Endothelial cell of hepatic sinusoid (primary cell): ENCODE data around the gene SNUPN.

Source experiments
- in situ Hi-C: cut with HindIII; loops from 2 replicates; pipeline ENCODE4 v1.10.0; 2017; ENCODE audit warnings: low sequenced_read_pairs

Gene SNUPN

DNA sequence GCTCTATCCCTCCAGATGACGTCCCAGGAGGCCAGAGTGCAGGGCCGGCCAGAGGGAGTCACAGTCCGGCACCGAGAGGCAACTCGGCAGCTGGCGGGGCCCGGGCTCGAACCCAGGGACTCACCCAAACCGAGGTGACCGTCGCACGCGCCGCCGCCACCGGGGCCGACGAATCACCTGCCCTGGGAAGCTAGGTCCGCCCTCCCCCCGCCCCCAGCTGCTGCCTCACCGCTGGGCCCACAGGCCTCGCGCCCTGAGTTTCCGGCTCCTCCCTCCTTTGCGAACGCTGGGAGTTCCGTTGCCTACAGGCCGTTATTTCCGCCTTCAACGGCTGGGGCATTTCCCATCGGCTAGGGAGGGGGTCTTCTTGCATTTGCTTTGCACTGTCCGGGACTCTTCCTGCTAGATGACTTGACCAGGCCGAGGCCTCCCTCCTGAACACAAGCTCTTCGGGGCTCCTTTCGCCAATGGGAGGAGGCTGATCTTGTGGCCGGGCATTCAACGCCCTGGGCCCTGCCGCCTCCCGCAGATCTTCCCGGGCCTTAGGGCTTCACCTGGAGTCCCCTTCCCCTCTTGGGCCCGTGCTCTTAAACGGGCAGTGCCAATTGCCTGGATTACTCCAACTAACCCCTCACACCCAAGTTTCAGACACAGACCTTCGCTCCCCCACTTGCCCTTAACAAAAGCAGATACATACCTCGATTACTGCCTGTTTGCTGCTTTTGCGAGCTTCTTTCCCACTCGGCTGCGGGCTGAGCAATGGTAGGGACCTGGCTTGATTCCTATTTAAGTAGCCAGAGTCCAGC, at the start of gene SNUPN:
Gene SNUPN (minus strand): TSS at position 184 of the 806 bp plus-strand sequence. CDS start 4,674 bp downstream, outside the sequence.
- in situ Hi-C loops = loop anchor here (25.0 kb wide), 1 partner anchor 163 kb away; the partner anchor contains the start of gene SIN3A

DNA sequence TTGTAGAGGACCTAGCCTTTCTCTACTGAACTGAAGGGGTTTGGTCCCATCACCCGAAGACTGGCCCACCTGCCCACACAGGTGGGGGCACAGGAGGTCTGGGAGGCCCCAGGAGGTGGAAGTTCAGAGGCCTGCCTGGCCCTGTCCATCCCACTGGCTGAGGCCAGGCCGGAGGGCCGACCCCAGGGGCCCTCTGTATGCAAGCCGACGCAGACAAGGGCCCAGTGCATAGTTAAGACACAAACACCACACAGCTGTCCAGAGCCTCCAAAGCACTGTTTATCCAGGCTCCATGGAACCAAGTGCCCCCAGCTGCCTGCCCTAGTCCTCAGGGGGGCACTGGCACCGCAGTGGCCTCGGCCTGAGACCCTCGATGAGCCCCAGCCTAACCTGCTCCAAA, 48.8 kb upstream of the SNUPN start:
- in situ Hi-C loops = no loop called here

DNA sequence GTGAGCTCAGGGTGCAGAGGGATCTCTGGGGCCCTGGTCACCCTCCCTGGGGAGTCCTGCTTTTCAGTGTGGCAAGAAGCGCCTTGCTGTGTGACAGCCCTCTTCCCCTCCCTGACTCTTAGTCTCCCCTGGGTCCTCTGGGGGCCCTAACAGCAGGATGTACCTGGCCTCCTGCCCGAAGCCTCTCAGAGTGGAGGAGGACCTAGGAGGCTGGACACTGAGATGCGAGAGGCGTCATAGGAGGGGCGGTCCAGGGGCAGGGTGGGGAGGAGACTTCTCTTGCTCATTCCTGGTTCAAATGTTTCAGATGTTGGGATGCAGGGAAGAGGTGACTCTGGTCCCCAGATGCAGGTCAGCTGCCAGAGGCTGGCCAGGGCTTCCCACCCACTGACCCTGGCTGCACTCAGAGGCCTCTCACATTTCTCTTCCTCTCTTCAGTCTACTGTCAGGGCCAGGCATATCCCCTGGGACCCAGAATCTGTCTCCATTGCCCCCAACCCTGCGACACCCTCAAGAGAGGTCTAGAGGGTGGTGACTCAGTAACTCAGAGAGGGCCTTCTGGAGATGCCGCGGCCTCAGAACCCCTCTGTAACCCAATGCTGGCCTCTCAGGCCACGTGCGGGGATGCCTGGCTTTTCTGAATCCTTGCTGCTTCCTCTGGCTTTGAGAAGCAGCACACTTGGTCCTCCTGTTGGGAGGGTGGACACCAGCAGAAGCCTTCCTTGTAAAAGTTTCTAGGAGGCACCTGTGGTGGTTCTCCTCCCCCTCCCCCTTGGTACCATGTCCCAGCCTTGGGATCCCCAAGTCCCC, 48.1 kb upstream of the SNUPN start:
- in situ Hi-C loops = no loop called here

DNA sequence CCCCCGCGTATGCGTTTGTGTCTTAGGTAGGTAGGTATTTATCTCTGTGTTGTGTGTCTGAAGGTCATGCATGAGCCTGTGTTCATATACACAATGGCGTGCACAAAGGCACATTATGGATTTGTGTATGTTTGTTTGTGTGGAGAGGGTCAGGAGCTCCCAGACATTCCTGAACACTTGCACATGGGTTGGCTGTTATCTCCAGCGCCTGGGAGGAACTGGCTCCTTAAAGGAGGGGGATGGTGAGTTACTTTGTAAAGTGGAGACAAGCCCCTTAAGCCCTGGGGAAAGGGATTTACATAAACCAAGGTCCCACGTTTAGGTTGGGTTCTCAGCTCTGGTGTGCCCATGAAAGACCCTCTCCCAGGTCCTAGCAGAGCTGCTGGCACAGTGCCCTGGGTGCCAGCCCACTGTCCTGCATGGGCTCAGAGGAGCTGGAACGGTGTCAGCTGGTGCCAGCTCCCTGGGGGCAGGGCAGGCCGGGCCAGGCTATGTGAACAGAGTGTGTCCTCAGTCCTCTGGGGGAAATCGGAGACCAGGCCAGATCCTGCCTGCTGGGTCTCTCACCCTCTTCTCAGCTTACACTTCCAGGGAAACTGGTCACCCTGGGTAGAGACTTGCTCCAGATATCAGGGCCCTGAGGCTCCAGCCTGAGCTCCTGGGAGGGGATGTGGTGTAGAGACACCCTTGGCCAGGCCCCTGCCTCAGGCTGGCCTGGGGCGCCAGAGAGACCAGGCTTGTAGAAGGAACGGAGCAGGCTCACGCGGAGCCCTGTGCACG, 47.3 kb upstream of the SNUPN start:
- in situ Hi-C loops = no loop called here

DNA sequence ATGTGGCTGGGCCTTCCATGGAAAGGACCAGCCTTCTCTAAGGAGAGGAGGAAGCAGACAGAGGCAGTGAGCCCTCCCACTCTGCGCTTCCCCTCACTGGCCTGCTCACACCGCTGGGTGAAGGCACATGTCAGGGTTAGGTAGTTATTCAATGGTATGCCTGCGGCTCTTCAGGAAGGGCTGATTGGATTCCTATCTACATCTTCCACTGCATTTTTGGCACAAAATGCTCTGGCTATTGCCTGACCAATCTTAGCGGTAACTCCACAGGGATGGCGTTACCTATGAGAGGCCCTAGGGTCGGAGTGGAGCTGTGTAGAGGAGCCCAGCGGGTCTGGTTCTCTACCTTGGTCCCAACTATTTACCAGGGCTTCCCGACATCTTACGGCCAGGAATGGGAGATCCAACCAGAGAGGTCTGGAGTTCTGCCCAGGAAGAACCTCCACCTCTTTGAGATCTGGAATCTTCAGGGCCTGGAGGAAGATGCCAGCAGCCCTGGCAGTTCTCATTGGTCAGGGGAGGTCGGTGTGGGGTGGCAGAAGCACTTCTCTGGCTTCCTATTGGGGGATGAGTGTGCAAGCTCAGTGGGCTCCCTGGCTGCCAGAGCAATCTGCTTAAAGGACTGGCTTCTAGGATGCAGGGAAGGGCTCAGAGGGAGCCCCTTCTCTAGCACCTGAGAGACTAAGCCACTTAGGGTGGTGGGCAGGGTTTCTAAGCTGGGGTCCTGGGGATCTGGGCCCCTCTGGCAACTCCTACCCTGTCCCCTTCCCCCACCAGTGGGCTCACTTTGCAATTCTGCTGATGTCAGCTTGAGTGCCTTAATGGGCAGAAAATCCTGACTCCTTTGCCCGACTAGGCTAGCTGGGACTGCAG, 46.4 kb upstream of the SNUPN start:
- in situ Hi-C loops = no loop called here

DNA sequence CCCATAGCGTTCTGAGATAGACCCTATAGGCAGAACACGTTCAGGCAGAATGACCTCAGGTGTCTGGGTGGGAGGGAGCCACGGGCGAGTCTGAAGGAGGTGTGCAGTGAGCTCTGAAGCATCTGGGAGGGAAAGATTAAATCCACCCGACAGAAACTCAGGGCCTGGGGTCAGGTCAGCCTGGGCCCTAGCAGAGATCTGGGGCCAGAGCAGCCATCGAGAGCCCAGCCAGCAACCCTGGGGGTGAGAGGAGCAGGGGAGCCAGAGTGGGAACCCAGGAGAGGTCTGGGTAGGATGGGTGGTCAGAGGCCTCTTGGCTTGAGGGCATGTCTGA, 44.3 kb upstream of the SNUPN start:
- in situ Hi-C loops = no loop called here

DNA sequence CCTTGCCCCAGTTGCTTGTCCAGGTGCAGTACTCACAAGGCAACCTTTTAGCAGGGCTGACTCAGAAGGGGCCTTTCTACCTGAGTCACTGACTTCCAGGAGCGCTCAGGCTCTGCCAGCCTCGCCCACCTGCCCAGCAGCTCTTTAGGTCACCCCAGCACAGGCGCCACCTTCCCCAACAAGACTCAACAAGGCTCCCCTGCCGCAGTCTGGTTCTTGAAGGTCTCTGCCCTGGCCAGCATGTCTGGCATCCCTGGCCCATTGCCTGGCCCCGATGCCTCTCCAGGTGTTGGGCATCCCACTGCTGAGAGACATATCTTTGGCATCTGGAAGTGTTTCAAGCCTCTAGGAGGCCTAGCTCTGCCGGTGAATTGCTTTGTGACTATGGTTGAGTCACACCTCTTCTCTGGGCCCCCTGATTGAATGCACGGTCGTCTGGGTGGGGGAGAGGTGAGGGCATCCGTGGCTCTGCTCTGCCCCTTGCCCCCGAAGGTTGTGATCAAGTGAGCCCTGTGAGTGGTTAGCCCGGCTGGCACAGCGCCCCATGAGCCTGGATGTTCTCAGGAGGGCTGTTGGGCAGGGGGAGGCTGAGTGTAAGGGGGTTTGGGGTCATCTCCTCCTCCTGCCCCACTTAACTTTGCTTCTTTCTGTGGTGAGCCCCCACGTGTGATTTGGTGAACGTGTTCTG, 43.8 kb upstream of the SNUPN start:
- in situ Hi-C loops = no loop called here

DNA sequence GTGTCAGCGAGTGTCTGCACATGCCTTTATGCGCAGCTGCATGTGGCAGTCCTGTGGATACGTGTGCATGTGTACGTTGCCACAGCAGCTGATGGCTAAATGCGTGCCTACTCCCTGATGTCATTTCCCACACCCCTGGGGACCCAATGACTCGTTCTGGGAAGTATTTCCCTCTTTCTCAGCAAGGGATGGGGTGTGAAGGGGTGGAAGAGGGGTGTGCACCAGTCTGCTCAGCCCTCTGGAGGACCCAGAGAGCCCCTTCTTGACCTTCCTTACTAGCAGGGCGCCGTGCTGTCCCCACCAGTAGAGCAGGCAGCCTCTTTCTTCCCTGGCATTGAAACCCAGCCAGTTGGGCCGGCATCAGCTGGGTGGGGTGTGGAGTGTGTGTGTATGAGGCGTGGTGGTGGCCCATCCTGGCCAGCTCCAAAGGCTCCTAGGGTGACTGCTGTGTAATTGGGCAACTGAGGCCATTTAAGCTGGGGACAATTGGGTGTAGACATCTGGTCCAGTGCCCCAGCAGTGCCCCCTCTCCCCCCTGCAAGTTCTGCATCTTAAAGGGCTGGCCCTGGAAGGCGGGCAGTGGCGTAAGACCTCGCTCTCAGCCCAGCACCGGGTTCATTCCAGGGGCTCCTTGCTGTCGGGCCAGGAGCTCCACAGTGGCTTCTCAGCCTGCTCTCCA, 41.4 kb upstream of the SNUPN start:
- in situ Hi-C loops = no loop called here

DNA sequence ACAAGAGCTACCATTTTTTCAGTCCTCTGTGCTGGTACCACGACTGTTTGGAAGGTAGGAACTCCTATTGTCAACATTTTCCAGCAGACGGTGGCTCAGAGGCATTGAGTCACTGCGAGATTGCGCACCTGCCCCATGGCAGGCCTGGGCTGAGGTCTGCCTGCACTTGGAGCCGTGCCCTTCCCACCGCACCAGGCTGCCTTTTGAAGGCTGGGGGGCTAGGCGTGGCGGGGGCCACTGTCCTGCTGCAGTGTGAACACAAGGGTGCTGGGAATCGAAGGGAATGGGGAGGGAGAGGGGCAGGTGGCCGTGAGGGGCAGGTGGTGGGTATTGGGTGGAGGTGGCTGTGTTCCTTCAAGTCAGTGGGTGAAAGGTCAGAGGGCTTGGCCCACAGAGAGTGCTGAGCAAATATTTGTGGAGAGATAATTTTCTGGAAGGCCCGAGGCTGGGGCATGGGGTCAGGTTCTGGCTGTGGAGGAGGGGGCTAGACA, 38.5 kb upstream of the SNUPN start:
- in situ Hi-C loops = no loop called here

DNA sequence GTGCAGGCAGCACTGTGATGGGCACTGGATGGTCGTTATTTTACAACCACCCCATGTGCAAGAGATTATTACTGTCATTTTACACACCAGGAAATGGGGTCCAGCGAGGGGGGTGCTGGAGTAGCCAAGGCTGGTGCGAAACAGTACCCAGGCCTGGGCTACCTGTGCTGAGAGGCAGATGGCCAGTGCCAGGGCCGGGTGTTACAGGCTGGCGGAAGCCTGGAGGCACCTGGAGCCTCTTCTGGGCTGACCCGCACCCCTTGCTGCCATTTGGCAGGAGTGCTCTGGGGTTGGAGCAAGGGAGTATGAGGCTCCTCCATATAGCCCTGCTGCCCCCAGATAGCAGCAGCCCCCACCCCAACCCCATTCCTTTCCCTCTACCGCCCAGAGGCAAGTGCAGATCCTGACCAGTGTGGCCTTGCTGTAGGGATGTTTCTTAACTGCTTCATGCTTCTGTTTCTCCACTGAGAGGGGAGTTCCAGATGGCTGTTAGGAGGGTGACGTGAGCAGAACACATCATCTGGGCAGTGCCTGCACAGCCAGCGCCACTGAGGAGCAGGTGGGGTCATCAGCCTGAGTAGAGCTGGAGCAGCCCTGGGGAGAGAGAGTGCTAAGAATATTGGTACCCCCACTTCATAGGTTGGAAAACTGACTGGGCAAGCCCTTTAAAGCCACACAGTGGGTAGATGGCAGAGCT, 37.4 kb upstream of the SNUPN start:
- in situ Hi-C loops = no loop called here

DNA sequence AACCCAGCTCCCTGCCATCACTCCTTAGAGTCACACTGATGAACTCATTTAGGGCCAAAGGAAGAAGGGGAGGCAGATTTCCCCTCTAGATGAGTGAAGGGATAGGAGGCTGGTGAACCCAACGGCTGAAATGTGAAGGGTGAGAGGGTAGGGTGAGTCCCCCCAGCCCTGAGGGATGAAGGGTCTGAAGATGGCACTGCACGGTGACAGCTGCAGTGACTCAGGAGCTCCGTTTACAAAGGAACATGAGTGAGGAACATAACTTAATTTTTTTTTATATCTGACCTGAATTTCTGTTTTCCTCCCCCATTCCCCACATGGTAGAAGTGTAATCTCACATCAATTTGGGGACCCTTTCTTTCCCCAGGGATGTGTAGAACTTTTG, 36.2 kb upstream of the SNUPN start:
- in situ Hi-C loops = no loop called here

DNA sequence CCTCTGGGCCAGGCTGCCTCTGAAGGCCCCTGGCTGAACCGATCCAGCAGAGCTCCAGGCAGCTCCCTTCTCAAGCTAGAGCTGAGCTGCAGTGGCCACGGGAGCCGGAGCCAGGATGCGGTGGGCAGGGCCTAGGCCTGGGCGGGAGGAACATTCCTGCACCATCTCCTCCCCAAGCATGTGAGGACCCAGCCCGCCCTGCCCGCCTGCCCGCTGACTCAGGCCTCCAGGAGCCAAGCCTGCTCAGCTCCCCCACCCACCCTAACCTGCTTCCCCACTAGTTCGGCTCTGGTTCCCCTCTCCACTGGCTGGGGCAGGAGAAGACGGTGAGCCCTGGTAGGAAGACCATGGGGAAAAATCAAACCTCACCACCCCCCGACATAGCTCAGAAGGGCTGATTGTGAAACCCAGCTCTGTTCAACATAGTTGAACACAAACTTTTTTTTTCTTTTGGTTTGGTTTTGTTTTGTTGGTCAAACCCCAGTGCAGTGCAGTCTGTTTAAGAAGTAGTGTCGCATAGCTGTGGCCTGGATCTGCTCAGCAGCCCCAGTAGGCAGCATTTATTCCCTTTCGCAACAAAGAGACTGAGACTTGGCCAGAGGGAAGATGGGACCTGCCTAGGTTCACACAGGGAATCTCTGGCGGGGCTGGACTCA, 35.7 kb upstream of the SNUPN start:
- in situ Hi-C loops = no loop called here

DNA sequence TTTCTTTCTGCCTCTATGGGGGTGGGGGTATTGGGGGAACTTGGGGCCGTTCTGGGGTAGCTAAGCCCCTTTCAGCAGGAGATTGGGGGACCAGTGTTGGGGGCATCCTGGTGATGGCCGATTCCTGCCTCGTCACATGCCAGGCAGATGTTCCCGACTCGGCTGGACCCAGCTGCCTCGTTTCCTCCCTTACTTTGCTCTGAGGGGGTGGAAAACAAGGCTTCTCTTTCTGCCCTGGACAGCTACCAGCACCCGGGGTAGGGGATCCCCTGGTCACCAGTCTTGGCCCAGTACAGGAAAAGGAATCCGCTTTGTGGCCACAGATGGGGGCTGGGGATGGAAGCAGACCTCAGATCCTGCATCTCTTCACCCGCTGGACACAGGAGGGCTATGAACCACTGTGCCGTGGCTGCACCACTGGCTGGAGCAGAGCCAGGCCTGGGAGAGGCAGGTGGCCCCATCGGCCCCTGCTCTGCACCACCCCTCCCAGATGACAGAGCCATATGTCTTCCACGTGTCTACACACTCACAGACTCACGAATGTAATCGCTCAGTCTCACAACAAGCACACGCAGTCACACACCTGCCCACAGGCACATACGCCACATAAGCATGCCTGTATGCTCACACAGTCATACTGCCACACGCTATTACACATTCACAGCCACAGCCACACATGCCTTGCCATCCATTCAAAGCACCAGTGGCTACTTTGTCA, 34.6 kb upstream of the SNUPN start:
- in situ Hi-C loops = no loop called here

DNA sequence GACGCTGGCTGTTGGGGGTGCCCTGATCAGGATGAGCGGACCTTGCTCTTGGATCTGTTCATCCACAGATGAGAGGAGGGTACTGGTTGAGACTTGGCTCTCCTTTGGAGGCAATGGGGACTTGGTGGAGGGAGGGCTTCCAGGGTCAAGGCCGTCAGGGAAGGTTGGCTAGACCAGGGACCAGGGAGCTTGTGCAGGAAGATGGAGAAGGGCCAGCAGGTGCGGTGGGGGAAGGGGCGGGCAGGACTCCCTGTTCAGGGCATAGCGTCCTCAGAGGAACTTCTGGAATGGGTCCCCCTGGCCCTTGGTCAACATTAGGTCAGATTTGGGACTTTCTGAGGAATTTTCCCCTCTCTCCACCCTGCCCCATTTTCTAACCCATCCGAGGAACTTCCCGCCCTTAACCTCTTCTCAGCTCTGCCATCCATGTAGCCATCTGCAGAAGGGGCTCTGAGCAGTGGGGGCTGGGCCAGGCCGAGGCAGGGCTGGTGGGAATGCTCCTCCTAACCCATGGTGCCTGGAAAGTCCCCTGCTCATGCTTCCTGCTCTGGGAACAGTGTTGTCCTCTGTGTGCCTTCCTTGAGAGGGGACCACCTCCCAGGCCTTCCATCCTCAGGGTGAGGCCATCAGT, 33.7 kb upstream of the SNUPN start:
- in situ Hi-C loops = no loop called here

DNA sequence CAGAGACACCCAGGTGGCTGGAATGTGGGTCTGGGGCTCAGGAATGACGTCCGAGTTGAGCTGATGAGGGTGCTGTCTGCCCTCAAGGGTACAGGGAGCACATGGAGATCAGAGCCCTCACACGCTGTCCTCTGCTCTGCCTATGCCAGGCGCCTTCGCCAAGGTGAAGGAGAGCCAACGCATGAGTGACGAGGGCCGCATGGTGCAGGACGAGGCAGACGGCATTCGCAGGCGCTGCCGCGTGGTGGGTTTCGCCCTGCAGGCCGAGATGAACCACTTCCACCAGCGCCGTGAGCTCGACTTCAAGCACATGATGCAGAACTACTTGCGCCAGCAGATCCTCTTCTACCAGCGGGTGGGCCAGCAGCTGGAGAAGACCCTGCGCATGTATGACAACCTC, 31.3 kb upstream of the SNUPN start:
- in situ Hi-C loops = no loop called here

DNA sequence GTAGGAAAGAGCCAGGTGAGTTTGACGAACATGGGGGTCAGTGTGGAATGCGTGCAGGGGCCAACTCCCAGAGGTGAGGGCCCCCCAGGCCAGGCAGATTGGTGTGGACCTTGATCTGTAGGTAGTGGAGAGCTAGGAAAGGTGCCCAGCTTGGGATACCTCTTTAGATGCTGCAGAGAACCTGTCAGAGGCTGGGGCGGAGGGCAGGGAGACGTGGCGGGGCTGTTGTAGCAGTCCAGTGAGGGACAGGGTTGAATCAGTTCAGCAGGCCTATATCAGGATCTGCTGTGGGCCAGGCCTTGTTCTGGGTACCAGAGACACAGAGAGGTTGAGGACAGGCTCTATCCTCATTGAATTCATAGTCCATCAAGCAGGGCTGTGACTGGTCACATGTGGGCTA, 30.8 kb upstream of the SNUPN start:
- in situ Hi-C loops = no loop called here

DNA sequence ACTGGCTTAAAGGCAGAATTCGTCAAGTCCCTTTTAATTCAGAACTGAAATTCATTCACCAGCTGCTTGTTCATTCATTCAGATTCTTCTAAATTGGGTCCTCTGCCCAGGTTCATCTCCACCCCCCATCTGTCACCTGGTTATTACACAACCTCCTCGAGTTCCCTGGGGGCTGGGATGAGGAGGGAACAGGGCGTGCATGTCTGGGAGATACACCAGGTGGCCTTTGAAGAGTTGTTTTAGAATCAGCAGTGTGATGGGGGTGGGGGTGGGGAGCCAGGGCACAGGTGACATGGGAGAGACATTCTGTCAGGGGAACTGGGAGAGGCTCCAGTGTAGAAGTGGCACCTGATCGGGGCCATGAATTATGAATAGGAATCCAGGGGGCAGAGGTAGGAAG, 30.4 kb upstream of the SNUPN start:
- in situ Hi-C loops = no loop called here
